Keratinocyte (primary cell): Measurements from ENCODE around the gene DYNC1LI2. TPM values are rescaled to one million over a fixed set of nuclear protein-coding genes. Genes with fewer than 3 reads are reported as not detected.
"Not testable (repeated sequence)": the region's sequence is repeated elsewhere in the genome, so short reads cannot be mapped to it uniquely, and the experiment has no call there.

ENCODE experiments used
- DNase-seq: peaks from one replicate; pipeline ENCODE4 v3.0.0-alpha.2; 2011; ENCODE audit warnings: low read depth, missing footprints, low spot score
- FAIRE-seq: peaks from 2 replicates; lab custom pipeline; 2011; peaks lifted over from hg19 to GRCh38; lab: Jason Lieb, UNC
- H2AFZ ChIP-seq: 2 replicates; pipeline ENCODE4 v1.6.0; 2012; ENCODE audit warnings: low read length, control low read depth, inconsistent platforms; ENCODE audit not compliant: control insufficient read depth
- H3K27ac ChIP-seq: 2 replicates; pipeline ENCODE4 v1.5.1; 2011; ENCODE audit warnings: low read length; ENCODE audit not compliant: control insufficient read depth, insufficient read depth
- H3K27me3 ChIP-seq: 3 replicates; pipeline ENCODE4 v1.6.0; 2011; ENCODE audit warnings: low read length; ENCODE audit not compliant: control insufficient read depth, insufficient read depth; ENCODE audit errors: extremely low read depth
- H3K36me3 ChIP-seq, 2 experiments: 2 replicates in 1 of 2; 3 replicates in 1 of 2; pipeline ENCODE4 v1.5.1; 2011; ENCODE audit warnings: low read length in 2 of 2, mild to moderate bottlenecking in 1 of 2; ENCODE audit not compliant: control insufficient read depth in 2 of 2, insufficient read depth in 2 of 2; ENCODE audit errors: extremely low read depth in 1 of 2
- H3K4me1 ChIP-seq: 3 replicates; pipeline ENCODE4 v1.5.1; 2011; ENCODE audit warnings: low read length; ENCODE audit not compliant: control insufficient read depth, insufficient read depth; ENCODE audit errors: extremely low read depth
- H3K4me2 ChIP-seq: 3 replicates; pipeline ENCODE4 v1.6.0; 2011; ENCODE audit warnings: low read depth, low read length; ENCODE audit not compliant: control insufficient read depth, insufficient read depth; ENCODE audit errors: extremely low read depth
- H3K4me3 ChIP-seq, 3 experiments: fragments of 200-600 bp in 1 of 3; sonication (generic) in 1 of 3; 2 replicates in 2 of 3; 3 replicates in 1 of 3; pipeline ENCODE4 v1.5.1; 2011 to 2016; ENCODE audit warnings: low read length in 3 of 3, mild to moderate bottlenecking in 3 of 3, control low read depth in 2 of 3, inconsistent platforms in 1 of 3, low read depth in 1 of 3, mixed read lengths in 1 of 3, mixed run types in 1 of 3, moderate library complexity in 1 of 3; ENCODE audit not compliant: control insufficient read depth in 2 of 3, insufficient read depth in 2 of 3; ENCODE audit errors: extremely low read depth in 1 of 3
- H3K79me2 ChIP-seq: 2 replicates; pipeline ENCODE4 v1.6.0; 2012; ENCODE audit warnings: low read length; ENCODE audit not compliant: control insufficient read depth, insufficient read depth
- H3K9ac ChIP-seq: 3 replicates; pipeline ENCODE4 v1.6.0; 2011; ENCODE audit warnings: low read length; ENCODE audit not compliant: control insufficient read depth, insufficient read depth; ENCODE audit errors: extremely low read depth
- H3K9me1 ChIP-seq: 3 replicates; pipeline ENCODE4 v1.6.0; 2011; ENCODE audit warnings: low read length; ENCODE audit not compliant: control insufficient read depth, insufficient read depth; ENCODE audit errors: extremely low read depth
- H3K9me3 ChIP-seq: 2 replicates; pipeline ENCODE4 v1.5.1; 2012; ENCODE audit warnings: low read depth, low read length; ENCODE audit not compliant: control insufficient read depth
- H4K20me1 ChIP-seq: 3 replicates; pipeline ENCODE4 v1.6.0; 2011; ENCODE audit warnings: low read length; ENCODE audit not compliant: control insufficient read depth, insufficient read depth; ENCODE audit errors: extremely low read depth
- EZH2 ChIP-seq: IDR thresholded peaks from one replicate; pipeline ENCODE4 v1.6.1; 2012; ENCODE audit warnings: inconsistent platforms, mild to moderate bottlenecking, low read length, moderate library complexity
- dilution Hi-C: fragments of 300-500 bp; cut with MboI; formaldehyde crosslinking; loops from one replicate; pipeline ENCODE4 v1.7.0; 2020; ENCODE audit warnings: low sequenced_read_pairs; ENCODE audit not compliant: extremely low pct_ligation_motif_present
- polyA plus RNA-seq, 5 experiments: library from polyadenylated mRNA; depleted of rRNA in 3 of 5; stranded (reverse) in 3 of 5; stranded (forward) in 1 of 5; unstranded in 1 of 5; fragments of >200 nt; gene quantifications; 1 replicate in 1 of 5; 2 replicates in 3 of 5; 3 replicates in 1 of 5; pipeline versions ENCODE4 v1.2.1 to v1.2.3, GENCODE V29; 2011 to 2012; ENCODE audit warnings: missing spikeins in 2 of 5, low read depth in 1 of 5, low replicate concordance in 1 of 5
- TF ChIP-seq, protein P1 (sequence below), 3 experiments: IDR thresholded peaks in 1 of 3; conservative IDR thresholded peaks in 1 of 3; optimal IDR thresholded peaks in 1 of 3; 2 replicates in 2 of 3; 3 replicates in 1 of 3; pipeline versions ENCODE3 to v1.5.1; 2011; ENCODE audit warnings: low read length in 3 of 3, mild to moderate bottlenecking in 3 of 3, moderate library complexity in 2 of 3, control low read depth in 1 of 3, inconsistent platforms in 1 of 3; ENCODE audit not compliant: insufficient read depth in 2 of 3; ENCODE audit errors: extremely low read depth in 1 of 3

Gene DYNC1LI2
- polyA plus RNA-seq, 1 donor (not counting 4 experiments of a cell fraction or from before 2014, with no cell fraction given): 66.0 TPM

DNA sequence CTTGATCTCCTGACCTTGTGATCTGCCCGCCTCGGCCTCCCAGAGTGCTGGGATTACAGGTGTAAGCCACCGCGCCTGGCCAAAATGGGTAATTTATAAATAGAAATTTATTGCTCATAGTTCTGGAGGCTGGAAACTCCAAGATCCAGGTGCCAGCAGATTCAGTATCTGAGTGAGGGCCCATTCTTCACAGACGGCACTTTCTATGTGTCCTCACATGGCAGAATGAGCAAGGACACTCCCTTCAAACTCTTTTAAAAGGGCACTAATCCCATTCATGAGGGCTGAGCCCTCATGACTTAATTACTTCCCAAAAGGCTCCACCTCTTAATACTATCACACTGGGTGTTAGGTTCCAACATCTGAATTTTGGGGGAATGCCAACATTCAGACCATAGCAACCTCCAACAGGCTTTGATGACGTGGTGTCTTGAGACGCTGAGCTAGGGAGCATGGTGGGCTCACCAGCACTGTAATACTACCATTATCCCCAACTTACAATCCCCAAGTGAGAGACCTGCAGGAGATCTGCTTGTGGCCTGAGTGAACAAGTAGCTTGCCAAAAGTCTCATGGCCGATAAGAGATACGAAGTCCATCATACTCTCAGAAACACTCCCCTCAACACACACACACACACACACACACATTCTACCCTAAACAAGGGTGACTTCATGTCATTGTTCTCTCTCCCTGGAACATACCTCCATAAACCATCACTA is 63.3 kb downstream of the DYNC1LI2 start:
- no peak overlapping the region for H3K9ac ChIP-seq
- no peak overlapping the region for H3K4me3 ChIP-seq
- no peak overlapping the region for H3K4me2 ChIP-seq
- TF ChIP-seq, protein P1, sequence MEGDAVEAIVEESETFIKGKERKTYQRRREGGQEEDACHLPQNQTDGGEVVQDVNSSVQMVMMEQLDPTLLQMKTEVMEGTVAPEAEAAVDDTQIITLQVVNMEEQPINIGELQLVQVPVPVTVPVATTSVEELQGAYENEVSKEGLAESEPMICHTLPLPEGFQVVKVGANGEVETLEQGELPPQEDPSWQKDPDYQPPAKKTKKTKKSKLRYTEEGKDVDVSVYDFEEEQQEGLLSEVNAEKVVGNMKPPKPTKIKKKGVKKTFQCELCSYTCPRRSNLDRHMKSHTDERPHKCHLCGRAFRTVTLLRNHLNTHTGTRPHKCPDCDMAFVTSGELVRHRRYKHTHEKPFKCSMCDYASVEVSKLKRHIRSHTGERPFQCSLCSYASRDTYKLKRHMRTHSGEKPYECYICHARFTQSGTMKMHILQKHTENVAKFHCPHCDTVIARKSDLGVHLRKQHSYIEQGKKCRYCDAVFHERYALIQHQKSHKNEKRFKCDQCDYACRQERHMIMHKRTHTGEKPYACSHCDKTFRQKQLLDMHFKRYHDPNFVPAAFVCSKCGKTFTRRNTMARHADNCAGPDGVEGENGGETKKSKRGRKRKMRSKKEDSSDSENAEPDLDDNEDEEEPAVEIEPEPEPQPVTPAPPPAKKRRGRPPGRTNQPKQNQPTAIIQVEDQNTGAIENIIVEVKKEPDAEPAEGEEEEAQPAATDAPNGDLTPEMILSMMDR (optimal IDR thresholded peaks at IDR 0.05 in 1 of 3, IDR thresholded peaks at IDR 0.05 in 1 of 3, conservative IDR thresholded peaks at IDR 0.05 in 1 of 3; ENCODE audit: extremely low read depth in 1 of 3, insufficient read depth in 2 of 3, low read length in 3 of 3): no peak
- no peak for TF ChIP-seq EZH2
- peaks cover 34% of the 10 kb centered on the region for H3K79me2 ChIP-seq
- FAIRE-seq (no peak), DNase-seq (no peak)
- H3K27ac ChIP-seq: no peak overlapping the region
- no peaks in the 10 kb centered on the region for H4K20me1 ChIP-seq
- no peaks in the 10 kb centered on the region for H3K36me3 ChIP-seq
- H3K27me3 ChIP-seq: no peaks in the 10 kb centered on the region
- H3K9me1 ChIP-seq: peaks cover 2% of the 10 kb centered on the region
- dilution Hi-C loops: no loop called here
- no peaks in the 10 kb centered on the region for H3K9me3 ChIP-seq
- no peak overlapping the region for H2AFZ ChIP-seq
- peaks cover 16% of the 10 kb centered on the region for H3K4me1 ChIP-seq

DNA sequence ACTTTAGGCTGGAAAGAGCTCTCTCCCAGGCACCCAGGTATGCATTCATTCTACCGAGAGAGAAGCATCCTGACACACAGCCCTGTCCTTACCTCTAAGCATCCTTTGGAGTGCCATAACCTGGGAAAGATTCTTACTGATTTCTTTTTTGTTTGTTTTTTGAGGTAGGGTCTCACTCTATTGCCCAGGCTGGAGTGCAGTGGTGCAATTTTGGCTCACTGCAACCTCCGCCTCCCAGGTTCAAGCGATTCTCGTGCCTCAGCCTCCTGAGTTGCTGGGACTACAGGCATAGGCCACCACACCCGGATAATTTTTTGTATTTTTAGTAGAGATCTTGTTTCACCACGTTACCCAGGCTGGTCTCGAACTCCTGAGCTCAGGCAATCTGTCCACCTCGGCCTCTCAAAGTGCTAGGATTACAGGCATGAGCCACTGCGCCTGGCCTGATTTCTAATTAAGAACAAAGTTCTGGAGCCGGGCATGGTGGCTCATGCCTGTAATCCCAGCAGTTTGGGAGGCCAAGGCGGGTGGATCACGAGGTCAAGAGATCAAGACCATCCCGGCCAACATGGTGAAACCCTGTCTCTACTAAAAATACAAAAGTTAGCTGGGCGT is 65.8 kb downstream of the DYNC1LI2 start:
- dilution Hi-C loops, H4K20me1 ChIP-seq, H3K27ac ChIP-seq, H3K4me2 ChIP-seq, H3K9me3 ChIP-seq, DNase-seq, H2AFZ ChIP-seq, H3K36me3 ChIP-seq, H3K27me3 ChIP-seq, H3K9ac ChIP-seq, H3K4me3 ChIP-seq, FAIRE-seq, H3K9me1 ChIP-seq: not testable (repeated sequence)
- H3K79me2 ChIP-seq: peaks cover 33% of the 10 kb centered on the region
- peaks cover 14% of the 10 kb centered on the region for H3K4me1 ChIP-seq
